HEK293 (cell line): ENCODE results near the gene STRIP1.

Source experiments
- CTCF ChIA-PET: fragments of 350-600 bp; formaldehyde crosslinking; extraction: SDS; loops from one replicate; lab custom pipeline; 2021; ENCODE audit warnings: antibody characterized with exemption; lab: Yijun Ruan, JAX
- POLR2A ChIA-PET: fragments of 300-600 bp; formaldehyde crosslinking; extraction: SDS; loops from one replicate; lab custom pipeline; 2020; ENCODE audit warnings: antibody characterized with exemption, inconsistent platforms; lab: Yijun Ruan, JAX
- H3K27ac ChIP-seq: fragments of 200-500 bp; sonication (Bioruptor generic); 2 replicates; pipeline ENCODE4 v1.5.1; 2014; ENCODE audit warnings: low read depth, low read length, control low read depth, inconsistent platforms; ENCODE audit errors: extremely low read depth
- H3K36me3 ChIP-seq, 2 experiments: fragments of 200-500 bp in 1 of 2; sonication (Bioruptor generic) in 1 of 2; 1 replicate in 1 of 2; 2 replicates in 1 of 2; pipeline ENCODE4 v1.5.1; 2014 to 2017; ENCODE audit warnings: inconsistent platforms in 2 of 2, low read length in 2 of 2; ENCODE audit not compliant: control insufficient read depth in 2 of 2, insufficient read depth in 1 of 2
- H3K4me1 ChIP-seq: fragments of 200-500 bp; sonication (Bioruptor generic); 2 replicates; pipeline ENCODE4 v1.5.1; 2014; ENCODE audit warnings: mild to moderate bottlenecking, low read length, inconsistent platforms; ENCODE audit not compliant: control insufficient read depth, insufficient read depth
- H3K4me3 ChIP-seq: 2 replicates; pipeline ENCODE4 v1.5.1; 2011; ENCODE audit warnings: low read depth, mild to moderate bottlenecking, control low read depth, low read length, moderate library complexity
- H3K9me3 ChIP-seq: fragments of 200-500 bp; sonication (Bioruptor generic); 2 replicates; pipeline ENCODE4 v1.5.1; 2014; ENCODE audit warnings: low read depth, low read length, inconsistent platforms; ENCODE audit not compliant: control insufficient read depth, insufficient read depth
- HOXC10 ChIP-seq: sonication (generic); formaldehyde crosslinking; IDR thresholded peaks from 2 replicates; pipeline ENCODE4 v1.8.1; 2023; ENCODE audit warnings: mild to moderate bottlenecking, missing genetic modification reagents
- KLF16 ChIP-seq: fragments of 450-650 bp; formaldehyde crosslinking; IDR thresholded peaks from 2 replicates; pipeline ENCODE4 v1.5.1; 2017; ENCODE audit warnings: missing biosample characterization, missing genetic modification characterization
- MEIS1 ChIP-seq: sonication (generic); formaldehyde crosslinking; IDR thresholded peaks from 2 replicates; pipeline ENCODE4 v1.8.1; 2022; ENCODE audit warnings: missing genetic modification reagents, mild to moderate bottlenecking, borderline replicate concordance
- SP3 ChIP-seq: fragments of 450-650 bp; formaldehyde crosslinking; IDR thresholded peaks from 2 replicates; pipeline ENCODE4 v1.5.1; 2016; ENCODE audit warnings: missing biosample characterization, missing genetic modification characterization
- SP7 ChIP-seq: fragments of 450-650 bp; formaldehyde crosslinking; IDR thresholded peaks from 2 replicates; pipeline ENCODE4 v1.5.1; 2016; ENCODE audit warnings: missing biosample characterization, missing genetic modification characterization
- ZBTB8A ChIP-seq: fragments of 450-650 bp; formaldehyde crosslinking; IDR thresholded peaks from 2 replicates; pipeline ENCODE4 v1.5.1; 2016; ENCODE audit warnings: missing biosample characterization, missing genetic modification characterization
- ZFHX2 ChIP-seq: fragments of 450-650 bp; formaldehyde crosslinking; conservative IDR thresholded peaks from 2 replicates; pipeline ENCODE4 v1.5.1; 2016; ENCODE audit warnings: missing biosample characterization, missing genetic modification characterization
- ZFP37 ChIP-seq: fragments of 450-650 bp; formaldehyde crosslinking; IDR thresholded peaks from 2 replicates; pipeline ENCODE4 v1.5.1; 2016; ENCODE audit warnings: missing biosample characterization, missing genetic modification characterization
- ZNF121 ChIP-seq: fragments of 450-650 bp; formaldehyde crosslinking; IDR thresholded peaks from 2 replicates; pipeline ENCODE4 v1.5.1; 2016; ENCODE audit warnings: missing biosample characterization, missing genetic modification characterization
- ZNF138 ChIP-seq: fragments of 450-650 bp; formaldehyde crosslinking; IDR thresholded peaks from 2 replicates; pipeline ENCODE4 v1.5.1; 2016; ENCODE audit warnings: missing biosample characterization, missing genetic modification characterization, borderline replicate concordance
- ZNF146 ChIP-seq: fragments of 450-650 bp; formaldehyde crosslinking; IDR thresholded peaks from 2 replicates; pipeline ENCODE4 v1.5.1; 2016; ENCODE audit warnings: missing biosample characterization, missing genetic modification characterization
- ZNF174 ChIP-seq: fragments of 450-650 bp; formaldehyde crosslinking; IDR thresholded peaks from 2 replicates; pipeline ENCODE4 v1.5.0; 2017; ENCODE audit warnings: missing biosample characterization, mild to moderate bottlenecking, missing genetic modification characterization
- ZNF214 ChIP-seq: fragments of 450-650 bp; formaldehyde crosslinking; IDR thresholded peaks from 2 replicates; pipeline ENCODE4 v1.5.1; 2017; ENCODE audit warnings: missing biosample characterization, mild to moderate bottlenecking, missing genetic modification characterization, borderline replicate concordance
- ZNF366 ChIP-seq: fragments of 450-650 bp; formaldehyde crosslinking; conservative IDR thresholded peaks from 2 replicates; pipeline ENCODE4 v1.5.1; 2016; ENCODE audit warnings: missing biosample characterization, missing genetic modification characterization
- ZNF391 ChIP-seq: fragments of 450-650 bp; formaldehyde crosslinking; IDR thresholded peaks from 2 replicates; pipeline ENCODE4 v1.5.1; 2016; ENCODE audit warnings: low read depth, missing biosample characterization, missing genetic modification characterization, borderline replicate concordance
- ZNF514 ChIP-seq: fragments of 450-650 bp; formaldehyde crosslinking; IDR thresholded peaks from 2 replicates; pipeline ENCODE4 v1.5.1; 2016; ENCODE audit warnings: missing biosample characterization, missing genetic modification characterization
- ZNF544 ChIP-seq: fragments of 450-650 bp; formaldehyde crosslinking; IDR thresholded peaks from 2 replicates; pipeline ENCODE4 v1.5.0; 2017; ENCODE audit warnings: missing biosample characterization, missing genetic modification characterization
- ZNF548 ChIP-seq: fragments of 450-650 bp; formaldehyde crosslinking; IDR thresholded peaks from 2 replicates; pipeline ENCODE4 v1.5.1; 2016; ENCODE audit warnings: missing biosample characterization, missing genetic modification characterization
- ZNF549 ChIP-seq: fragments of 450-650 bp; IDR thresholded peaks from 2 replicates; pipeline ENCODE4 v1.5.1; 2018; ENCODE audit warnings: missing biosample characterization, missing genetic modification characterization, mild to moderate bottlenecking, inconsistent platforms, moderate library complexity
- ZNF558 ChIP-seq: fragments of 450-650 bp; formaldehyde crosslinking; IDR thresholded peaks from 2 replicates; pipeline ENCODE4 v1.5.1; 2016; ENCODE audit warnings: missing biosample characterization, missing genetic modification characterization
- ZNF658 ChIP-seq: fragments of 450-650 bp; formaldehyde crosslinking; IDR thresholded peaks from 2 replicates; pipeline ENCODE4; 2016; ENCODE audit warnings: missing biosample characterization, missing genetic modification characterization
- ZNF792 ChIP-seq: fragments of 450-650 bp; formaldehyde crosslinking; IDR thresholded peaks from 2 replicates; pipeline ENCODE4 v1.5.1; 2016; ENCODE audit warnings: missing biosample characterization, missing genetic modification characterization
- TF ChIP-seq, protein P1 (sequence below): fragments of 450-650 bp; formaldehyde crosslinking; IDR thresholded peaks from 2 replicates; pipeline ENCODE4 v1.5.1; 2017; ENCODE audit warnings: missing biosample characterization, missing genetic modification characterization
- TF ChIP-seq, protein P2 (sequence below): fragments of 450-650 bp; formaldehyde crosslinking; IDR thresholded peaks from 2 replicates; pipeline ENCODE4 v1.5.1; 2016; ENCODE audit warnings: missing biosample characterization, missing genetic modification characterization
- TF ChIP-seq, protein P3 (sequence below): fragments of 450-650 bp; formaldehyde crosslinking; IDR thresholded peaks from 2 replicates; pipeline ENCODE4 v1.5.1; 2017; ENCODE audit warnings: missing biosample characterization, missing genetic modification characterization
- TF ChIP-seq, protein P4 (sequence below): fragments of 450-650 bp; IDR thresholded peaks from 2 replicates; pipeline ENCODE4 v1.5.1; 2018; ENCODE audit warnings: missing biosample characterization, missing genetic modification characterization

The STRIP1 gene

DNA sequence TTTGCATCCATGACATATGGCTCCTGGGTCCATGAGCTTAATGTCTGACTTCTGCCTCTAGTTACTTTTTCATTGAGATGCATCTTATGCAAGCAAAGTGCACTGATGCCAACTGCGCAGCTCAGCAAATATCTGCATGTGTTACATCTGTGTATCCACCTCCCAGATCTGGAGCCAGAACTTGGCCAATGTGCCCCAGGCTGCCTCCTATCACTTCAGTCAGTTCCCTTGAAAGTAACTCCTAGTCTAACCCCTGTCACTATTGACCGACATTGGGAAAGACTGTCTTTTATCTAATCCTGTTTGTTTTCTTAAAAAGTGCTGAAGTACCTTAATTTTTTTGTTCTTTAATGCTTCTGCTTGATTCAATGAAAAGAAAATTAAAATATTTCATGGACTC, 58.6 kb downstream of the STRIP1 start:
- H3K4me3 ChIP-seq, result no peak overlapping the region
- H3K36me3 ChIP-seq, result no peaks in the 10 kb centered on the region
- no peaks in the 10 kb centered on the region for H3K9me3 ChIP-seq
- ChIA-PET POLR2A (no interaction called here), CTCF (interaction anchor here (0.7 to 6.8 kb wide), 3 partner anchors 9 to 39 kb away, joined by 3 to 182 read pairs (median 3); no protein-coding TSS in a partner anchor)
- no peak overlapping the region for H3K27ac ChIP-seq
- no peaks in the 10 kb centered on the region for H3K4me1 ChIP-seq
- no peak for TF ChIP-seq ZNF366 (tag by site-specific recombination)
- no peak for TF ChIP-seq ZBTB8A (tag by site-specific recombination)
- TF ChIP-seq, protein P1, sequence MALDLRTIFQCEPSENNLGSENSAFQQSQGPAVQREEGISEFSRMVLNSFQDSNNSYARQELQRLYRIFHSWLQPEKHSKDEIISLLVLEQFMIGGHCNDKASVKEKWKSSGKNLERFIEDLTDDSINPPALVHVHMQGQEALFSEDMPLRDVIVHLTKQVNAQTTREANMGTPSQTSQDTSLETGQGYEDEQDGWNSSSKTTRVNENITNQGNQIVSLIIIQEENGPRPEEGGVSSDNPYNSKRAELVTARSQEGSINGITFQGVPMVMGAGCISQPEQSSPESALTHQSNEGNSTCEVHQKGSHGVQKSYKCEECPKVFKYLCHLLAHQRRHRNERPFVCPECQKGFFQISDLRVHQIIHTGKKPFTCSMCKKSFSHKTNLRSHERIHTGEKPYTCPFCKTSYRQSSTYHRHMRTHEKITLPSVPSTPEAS, result no peak
- TF ChIP-seq HOXC10, result no peak
- TF ChIP-seq, protein P2, sequence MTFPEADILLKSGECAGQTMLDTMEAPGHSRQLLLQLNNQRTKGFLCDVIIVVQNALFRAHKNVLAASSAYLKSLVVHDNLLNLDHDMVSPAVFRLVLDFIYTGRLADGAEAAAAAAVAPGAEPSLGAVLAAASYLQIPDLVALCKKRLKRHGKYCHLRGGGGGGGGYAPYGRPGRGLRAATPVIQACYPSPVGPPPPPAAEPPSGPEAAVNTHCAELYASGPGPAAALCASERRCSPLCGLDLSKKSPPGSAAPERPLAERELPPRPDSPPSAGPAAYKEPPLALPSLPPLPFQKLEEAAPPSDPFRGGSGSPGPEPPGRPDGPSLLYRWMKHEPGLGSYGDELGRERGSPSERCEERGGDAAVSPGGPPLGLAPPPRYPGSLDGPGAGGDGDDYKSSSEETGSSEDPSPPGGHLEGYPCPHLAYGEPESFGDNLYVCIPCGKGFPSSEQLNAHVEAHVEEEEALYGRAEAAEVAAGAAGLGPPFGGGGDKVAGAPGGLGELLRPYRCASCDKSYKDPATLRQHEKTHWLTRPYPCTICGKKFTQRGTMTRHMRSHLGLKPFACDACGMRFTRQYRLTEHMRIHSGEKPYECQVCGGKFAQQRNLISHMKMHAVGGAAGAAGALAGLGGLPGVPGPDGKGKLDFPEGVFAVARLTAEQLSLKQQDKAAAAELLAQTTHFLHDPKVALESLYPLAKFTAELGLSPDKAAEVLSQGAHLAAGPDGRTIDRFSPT, result no peak
- no peak for TF ChIP-seq ZNF121 (tag by site-specific recombination)
- TF ChIP-seq ZNF549 (tag by site-specific recombination), result no peak
- no peak for TF ChIP-seq ZNF544 (tag by site-specific recombination)
- TF ChIP-seq ZNF558, result no peak
- no peak for TF ChIP-seq ZFHX2 (tag by site-specific recombination)
- TF ChIP-seq ZNF658 (tag by site-specific recombination), result no peak
- TF ChIP-seq ZNF548 (tag by site-specific recombination), result no peak
- TF ChIP-seq, all 188 proteins: peak for 0

DNA sequence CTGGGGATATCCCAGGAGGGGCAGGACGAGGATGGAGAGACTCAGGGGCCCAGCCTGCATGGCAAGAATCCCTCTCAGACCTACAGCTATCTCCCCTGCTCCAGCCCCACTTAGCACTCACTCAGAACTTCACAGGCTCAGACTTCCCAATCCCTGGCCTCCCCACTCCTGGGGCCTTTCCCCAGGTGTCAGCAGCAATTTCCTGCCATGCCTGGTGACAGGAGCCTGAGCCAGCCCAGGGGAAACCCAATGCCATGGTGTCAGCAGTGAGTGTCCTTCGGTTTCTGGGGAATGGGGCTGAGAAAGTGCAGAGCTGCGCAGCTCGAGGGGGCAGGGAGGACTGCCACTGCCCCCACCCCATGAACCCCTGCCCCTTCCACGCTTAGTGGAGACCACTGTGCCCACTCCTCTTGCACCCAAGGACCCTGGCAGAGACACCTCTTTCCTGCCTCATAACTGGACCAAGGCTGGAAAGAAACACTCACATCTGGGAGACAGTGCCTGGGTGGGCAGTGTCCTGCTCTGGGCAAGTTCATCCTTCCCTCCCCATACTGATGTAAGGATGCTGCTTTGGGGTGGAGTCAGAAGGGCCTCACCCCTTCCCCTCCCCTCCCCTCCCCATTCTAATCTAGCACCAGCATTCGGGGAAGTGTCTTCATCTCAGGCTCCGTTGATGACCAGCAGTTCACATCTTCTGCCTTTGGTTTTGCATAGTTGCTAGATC, 60.7 kb downstream of the STRIP1 start:
- ChIA-PET POLR2A (no interaction called here), CTCF (interaction anchor here (0.6 to 0.7 kb wide), 2 partner anchors 11 to 52 kb away, joined by 3 to 4 read pairs; no protein-coding TSS in a partner anchor)
- TF ChIP-seq SP7 (tag by site-specific recombination), result no peak
- TF ChIP-seq MEIS1 (CRISPR knock-in tag), result no peak
- TF ChIP-seq ZNF391 (tag by site-specific recombination), result no peak
- no peak for TF ChIP-seq ZNF138 (tag by site-specific recombination)
- TF ChIP-seq ZNF174 (tag by site-specific recombination), result no peak
- no peak for TF ChIP-seq ZNF792 (tag by site-specific recombination)
- no peak for TF ChIP-seq ZNF214 (tag by site-specific recombination)
- TF ChIP-seq ZFP37 (tag by site-specific recombination), result no peak
- TF ChIP-seq ZNF146 (tag by site-specific recombination), result no peak
- no peak for TF ChIP-seq SP3
- no peak for TF ChIP-seq KLF16
- no peak for TF ChIP-seq ZNF514 (tag by site-specific recombination)
- TF ChIP-seq, protein P3, sequence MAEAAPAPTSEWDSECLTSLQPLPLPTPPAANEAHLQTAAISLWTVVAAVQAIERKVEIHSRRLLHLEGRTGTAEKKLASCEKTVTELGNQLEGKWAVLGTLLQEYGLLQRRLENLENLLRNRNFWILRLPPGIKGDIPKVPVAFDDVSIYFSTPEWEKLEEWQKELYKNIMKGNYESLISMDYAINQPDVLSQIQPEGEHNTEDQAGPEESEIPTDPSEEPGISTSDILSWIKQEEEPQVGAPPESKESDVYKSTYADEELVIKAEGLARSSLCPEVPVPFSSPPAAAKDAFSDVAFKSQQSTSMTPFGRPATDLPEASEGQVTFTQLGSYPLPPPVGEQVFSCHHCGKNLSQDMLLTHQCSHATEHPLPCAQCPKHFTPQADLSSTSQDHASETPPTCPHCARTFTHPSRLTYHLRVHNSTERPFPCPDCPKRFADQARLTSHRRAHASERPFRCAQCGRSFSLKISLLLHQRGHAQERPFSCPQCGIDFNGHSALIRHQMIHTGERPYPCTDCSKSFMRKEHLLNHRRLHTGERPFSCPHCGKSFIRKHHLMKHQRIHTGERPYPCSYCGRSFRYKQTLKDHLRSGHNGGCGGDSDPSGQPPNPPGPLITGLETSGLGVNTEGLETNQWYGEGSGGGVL (tag by site-specific recombination), result no peak
- TF ChIP-seq, protein P4, sequence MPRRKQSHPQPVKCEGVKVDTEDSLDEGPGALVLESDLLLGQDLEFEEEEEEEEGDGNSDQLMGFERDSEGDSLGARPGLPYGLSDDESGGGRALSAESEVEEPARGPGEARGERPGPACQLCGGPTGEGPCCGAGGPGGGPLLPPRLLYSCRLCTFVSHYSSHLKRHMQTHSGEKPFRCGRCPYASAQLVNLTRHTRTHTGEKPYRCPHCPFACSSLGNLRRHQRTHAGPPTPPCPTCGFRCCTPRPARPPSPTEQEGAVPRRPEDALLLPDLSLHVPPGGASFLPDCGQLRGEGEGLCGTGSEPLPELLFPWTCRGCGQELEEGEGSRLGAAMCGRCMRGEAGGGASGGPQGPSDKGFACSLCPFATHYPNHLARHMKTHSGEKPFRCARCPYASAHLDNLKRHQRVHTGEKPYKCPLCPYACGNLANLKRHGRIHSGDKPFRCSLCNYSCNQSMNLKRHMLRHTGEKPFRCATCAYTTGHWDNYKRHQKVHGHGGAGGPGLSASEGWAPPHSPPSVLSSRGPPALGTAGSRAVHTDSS (tag by site-specific recombination), result no peak
- H3K9me3 ChIP-seq, result no peaks in the 10 kb centered on the region
- no peak overlapping the region for H3K4me3 ChIP-seq
- no peaks in the 10 kb centered on the region for H3K36me3 ChIP-seq
- H3K27ac ChIP-seq, result no peak overlapping the region
- no peaks in the 10 kb centered on the region for H3K4me1 ChIP-seq
